LNCAP (cell line): ENCODE measurements around the gene PDXK.

Experiments
- TF ChIP-seq, protein P1 (sequence below): fragments of 450-650 bp; IDR thresholded peaks from 2 replicates; pipeline ENCODE4 v1.5.1; 2017; ENCODE audit warnings: mild to moderate bottlenecking

PDXK gene

DNA sequence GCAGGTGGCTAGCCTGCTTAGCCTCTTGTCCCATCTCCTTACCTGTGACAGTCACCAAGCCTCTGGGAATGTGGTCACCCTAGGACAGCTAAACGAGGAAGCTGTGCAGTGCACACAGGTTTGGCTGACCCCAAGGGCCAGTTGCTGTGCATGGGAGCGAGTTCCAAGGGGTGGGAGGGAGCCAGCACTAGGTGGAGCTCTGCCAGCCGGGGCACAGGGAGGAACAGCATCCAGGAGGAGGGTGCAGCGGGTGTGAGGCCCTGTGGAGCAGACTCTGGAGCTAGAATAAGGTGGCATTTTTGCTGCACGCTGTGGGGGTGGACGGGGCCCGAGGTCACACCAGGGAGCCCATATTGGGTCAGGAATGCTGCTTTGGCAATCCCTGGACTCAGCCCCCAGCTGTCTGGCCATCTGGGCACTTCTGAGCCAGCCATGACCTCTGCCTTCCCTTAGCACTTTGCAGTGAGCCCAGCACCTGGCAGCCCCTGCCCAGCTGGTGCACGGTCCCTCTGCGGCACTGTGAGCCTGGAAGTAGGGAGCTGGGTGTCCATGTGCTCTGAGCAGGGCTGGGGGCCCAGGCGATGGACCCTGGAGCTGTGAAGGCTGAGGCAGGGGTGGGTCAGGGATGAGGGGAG lies 8.7 kb downstream of the PDXK start:
- TF ChIP-seq, protein P1, sequence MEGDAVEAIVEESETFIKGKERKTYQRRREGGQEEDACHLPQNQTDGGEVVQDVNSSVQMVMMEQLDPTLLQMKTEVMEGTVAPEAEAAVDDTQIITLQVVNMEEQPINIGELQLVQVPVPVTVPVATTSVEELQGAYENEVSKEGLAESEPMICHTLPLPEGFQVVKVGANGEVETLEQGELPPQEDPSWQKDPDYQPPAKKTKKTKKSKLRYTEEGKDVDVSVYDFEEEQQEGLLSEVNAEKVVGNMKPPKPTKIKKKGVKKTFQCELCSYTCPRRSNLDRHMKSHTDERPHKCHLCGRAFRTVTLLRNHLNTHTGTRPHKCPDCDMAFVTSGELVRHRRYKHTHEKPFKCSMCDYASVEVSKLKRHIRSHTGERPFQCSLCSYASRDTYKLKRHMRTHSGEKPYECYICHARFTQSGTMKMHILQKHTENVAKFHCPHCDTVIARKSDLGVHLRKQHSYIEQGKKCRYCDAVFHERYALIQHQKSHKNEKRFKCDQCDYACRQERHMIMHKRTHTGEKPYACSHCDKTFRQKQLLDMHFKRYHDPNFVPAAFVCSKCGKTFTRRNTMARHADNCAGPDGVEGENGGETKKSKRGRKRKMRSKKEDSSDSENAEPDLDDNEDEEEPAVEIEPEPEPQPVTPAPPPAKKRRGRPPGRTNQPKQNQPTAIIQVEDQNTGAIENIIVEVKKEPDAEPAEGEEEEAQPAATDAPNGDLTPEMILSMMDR: no peak

DNA sequence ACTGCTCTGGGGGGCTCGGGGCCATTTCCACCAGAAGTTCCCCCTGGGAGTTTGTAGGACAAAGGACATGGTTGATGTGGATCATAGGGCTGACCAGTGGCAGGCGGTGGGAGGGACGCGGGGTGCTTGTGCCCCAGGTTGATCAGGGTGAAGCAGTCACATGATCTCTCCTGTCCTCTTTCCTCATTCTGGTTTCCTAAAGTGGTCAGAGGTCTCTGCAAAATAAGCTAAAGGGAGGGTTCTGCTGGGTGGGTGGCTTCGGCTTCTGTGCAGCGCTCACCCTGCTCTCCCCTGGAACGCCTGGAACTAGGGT lies 9.2 kb downstream of the PDXK start:
- TF ChIP-seq, protein P1: no peak

- TF ChIP-seq, protein P1: no peak
Measured at GRCh38 chr21:43728467-43729390, 9.8 kb downstream of the PDXK start.

DNA sequence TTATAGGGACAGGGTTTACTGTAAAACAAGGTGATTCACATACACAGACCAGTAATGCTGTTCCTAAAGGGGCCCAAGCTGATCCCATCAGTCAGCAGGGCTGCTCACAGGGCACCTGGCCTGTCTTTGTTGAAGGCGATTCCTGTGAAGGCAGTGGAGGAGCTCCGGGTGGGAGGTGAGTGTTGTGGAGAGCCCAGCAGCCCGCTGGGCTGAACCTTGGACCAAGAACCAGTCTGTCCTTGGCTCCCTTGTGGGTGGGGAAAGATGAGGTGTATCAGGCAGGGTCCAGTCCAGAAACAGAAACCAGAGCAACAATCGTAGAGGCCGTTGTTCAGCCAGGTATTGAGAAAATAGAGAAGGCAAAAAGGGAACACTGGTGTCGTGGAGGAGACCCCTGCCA lies 12.5 kb downstream of the PDXK start:
- TF ChIP-seq, protein P1: no peak

GRCh38 chr21:43731891-43732711 lies 13.2 kb downstream of the PDXK start:
- TF ChIP-seq, protein P1: no peak

GRCh38 chr21:43733060-43733459 lies 14.1 kb downstream of the PDXK start:
- TF ChIP-seq, protein P1: no peak

DNA sequence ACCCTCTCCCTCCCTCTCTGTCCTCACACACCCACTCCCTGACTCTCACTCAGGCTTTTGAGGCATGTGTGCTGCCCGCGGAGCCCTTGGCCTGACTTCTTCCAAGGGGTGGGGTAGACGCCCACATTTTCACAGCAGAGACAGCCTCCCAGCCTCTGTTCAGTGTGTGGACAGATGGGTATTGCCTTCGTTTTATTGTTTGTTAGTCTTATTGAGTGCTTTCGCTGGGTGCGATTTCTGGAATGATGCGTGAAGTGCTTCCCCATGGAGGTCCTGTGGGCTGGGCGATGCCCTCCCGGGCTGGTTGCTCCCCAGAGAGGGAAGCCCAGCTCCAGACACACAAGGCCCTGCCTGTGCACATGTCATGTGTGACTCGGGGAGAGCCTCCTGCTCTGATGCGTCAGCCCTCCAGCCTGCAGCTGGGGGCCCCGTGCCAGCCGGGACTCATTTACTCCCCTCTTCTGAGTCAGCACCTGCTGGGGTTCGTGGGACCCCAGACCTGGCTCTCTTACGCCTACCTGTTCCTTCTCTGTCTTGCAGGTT lies 14.7 kb downstream of the PDXK start:
- TF ChIP-seq, protein P1: no peak
